Neural progenitor cell (in vitro differentiated cells): ENCODE measurements around the gene GPR68.

Experiments used
- EZH2 ChIP-seq: fragments of 200-600 bp; sonication (generic); IDR thresholded peaks from 2 replicates; pipeline ENCODE4 v1.6.1; 2017; ENCODE audit warnings: antibody characterized with exemption, mild to moderate bottlenecking, moderate library complexity
- EZH2phosphoT487 ChIP-seq: fragments of 200-600 bp; sonication (generic); IDR thresholded peaks from 2 replicates; pipeline ENCODE4 v1.6.1; 2017; ENCODE audit warnings: antibody characterized with exemption
- TF ChIP-seq, protein P1 (sequence below): fragments of 200-600 bp; sonication (generic); IDR thresholded peaks from 2 replicates; pipeline ENCODE4 v1.5.1; 2017; ENCODE audit warnings: antibody characterized with exemption, mild to moderate bottlenecking

- TF ChIP-seq, protein P1, sequence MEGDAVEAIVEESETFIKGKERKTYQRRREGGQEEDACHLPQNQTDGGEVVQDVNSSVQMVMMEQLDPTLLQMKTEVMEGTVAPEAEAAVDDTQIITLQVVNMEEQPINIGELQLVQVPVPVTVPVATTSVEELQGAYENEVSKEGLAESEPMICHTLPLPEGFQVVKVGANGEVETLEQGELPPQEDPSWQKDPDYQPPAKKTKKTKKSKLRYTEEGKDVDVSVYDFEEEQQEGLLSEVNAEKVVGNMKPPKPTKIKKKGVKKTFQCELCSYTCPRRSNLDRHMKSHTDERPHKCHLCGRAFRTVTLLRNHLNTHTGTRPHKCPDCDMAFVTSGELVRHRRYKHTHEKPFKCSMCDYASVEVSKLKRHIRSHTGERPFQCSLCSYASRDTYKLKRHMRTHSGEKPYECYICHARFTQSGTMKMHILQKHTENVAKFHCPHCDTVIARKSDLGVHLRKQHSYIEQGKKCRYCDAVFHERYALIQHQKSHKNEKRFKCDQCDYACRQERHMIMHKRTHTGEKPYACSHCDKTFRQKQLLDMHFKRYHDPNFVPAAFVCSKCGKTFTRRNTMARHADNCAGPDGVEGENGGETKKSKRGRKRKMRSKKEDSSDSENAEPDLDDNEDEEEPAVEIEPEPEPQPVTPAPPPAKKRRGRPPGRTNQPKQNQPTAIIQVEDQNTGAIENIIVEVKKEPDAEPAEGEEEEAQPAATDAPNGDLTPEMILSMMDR = no peak
- TF ChIP-seq EZH2 = no peak
- TF ChIP-seq EZH2phosphoT487 = no peak
These were observed 39.8 kb downstream of the GPR68 start for GRCh38 chr14:91204657-91205056.
